Stimulated activated CD4-positive, alpha-beta T cell treated with anti-CD3 and anti-CD28 coated beads, Interleukin-4, amount 100 ng/mL, for 4 hours (primary cell): ENCODE data around the gene C6orf15.
A peak's percentile ranks its signal among the peaks of the same experiment; 100 is the strongest.

Experiments used
- DNase-seq, 2 experiments: peaks; one replicate each; pipeline ENCODE4 v3.0.0-alpha.2; 2020

C6orf15 gene

DNA sequence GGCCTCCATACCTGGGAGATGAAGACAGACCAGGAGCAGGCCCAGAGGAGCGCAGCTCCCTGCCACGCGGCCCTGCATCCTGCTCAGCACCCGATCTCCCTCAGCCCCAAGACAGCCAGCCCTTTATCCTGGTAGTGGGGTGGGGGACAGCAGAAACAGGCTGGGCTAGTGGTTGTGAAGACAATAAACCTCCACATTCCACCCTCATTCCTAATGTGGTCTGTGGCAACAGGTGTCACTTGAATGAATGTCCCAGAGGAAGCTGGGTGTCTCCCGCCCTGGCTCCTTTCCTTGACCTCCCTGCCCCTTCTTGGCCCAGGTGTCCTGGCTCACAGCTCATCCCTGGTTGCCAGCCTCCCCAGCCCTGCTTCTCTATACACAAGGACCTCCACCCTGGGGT is at the start of gene C6orf15:
Gene C6orf15, minus strand, starts transcription at position 98 of the 400 bp plus-strand sequence. Its CDS starts 20 bp downstream, at position 78.
- no peak for DNase-seq

DNA sequence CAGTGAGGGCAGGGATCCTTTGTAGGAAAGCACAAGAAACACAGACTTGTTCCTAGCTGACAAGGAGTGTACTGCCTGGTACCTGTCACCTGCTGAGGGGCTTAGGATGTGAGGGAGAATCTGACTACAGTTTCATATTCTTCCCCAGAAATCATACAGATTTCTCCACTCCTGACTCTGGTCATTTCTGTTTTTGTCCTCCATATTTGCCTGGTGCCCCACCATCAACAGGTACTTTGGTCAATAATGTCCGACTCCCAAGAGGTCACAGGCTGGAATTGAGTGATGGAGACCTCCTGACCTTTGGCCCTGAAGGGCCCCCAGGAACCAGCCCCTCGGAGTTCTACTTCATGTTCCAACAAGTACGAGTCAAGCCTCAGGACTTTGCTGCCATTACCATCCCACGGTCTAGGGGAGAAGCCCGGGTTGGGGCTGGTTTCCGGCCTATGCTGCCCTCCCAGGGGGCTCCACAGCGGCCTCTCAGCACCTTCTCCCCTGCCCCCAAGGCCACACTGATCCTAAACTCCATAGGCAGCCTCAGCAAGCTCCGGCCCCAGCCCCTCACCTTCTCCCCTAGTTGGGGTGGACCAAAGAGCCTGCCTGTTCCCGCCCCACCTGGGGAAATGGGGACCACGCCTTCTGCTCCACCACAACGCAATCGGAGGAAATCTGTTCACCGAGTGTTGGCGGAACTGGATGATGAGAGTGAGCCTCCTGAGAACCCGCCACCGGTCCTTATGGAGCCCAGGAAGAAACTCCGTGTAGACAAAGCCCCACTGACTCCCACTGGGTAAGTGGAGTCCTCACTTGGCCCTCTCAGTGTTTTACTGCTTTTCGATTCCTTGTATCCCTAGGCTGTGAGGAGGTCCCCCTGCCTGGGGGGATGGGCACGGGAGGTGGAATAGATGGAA is 49.1 kb upstream of the C6orf15 start:
- no peak for DNase-seq

DNA sequence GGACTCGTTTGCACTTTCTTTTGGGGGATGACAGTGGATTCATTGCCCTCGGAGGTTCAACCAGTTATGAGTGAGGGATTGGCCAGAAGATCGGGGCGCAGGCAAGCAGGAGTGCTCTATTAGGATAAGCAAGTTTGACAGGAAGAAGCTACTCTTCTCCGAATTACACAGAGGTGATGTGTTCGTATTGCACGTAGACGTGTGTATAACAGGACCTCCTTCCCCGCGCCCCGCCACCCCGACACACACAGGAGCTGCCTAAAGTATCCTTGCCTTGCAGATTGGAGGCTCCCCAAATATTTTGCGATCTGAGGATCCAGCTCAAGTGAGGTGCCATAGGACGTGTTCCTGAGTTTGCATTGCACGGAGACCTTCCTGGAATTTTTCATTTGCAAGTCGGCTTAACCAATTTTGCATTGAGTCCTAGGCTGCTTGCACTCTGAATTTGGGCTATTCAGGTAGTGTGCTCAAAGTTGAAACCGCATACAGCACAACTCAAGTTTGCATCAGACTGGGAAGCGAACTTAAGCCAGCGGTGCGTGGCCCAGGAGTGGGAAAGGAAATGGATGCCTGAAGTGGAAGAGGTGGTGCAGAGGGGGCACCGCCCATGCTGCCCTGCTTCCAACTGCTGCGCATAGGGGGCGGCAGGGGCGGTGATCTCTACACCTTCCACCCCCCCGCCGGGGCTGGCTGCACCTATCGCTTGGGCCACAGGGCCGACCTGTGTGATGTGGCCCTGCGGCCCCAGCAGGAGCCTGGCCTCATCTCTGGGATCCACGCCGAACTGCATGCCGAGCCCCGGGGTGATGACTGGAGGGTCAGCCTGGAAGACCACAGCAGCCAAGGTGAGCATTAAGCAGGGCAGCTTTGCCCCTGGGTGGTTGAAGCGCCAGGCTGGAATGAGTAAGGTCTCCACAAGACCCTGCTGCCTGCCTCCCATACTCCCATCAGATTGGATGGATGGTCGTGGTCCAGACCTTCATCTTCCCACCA is 46.8 kb upstream of the C6orf15 start:
- no peak for DNase-seq

DNA sequence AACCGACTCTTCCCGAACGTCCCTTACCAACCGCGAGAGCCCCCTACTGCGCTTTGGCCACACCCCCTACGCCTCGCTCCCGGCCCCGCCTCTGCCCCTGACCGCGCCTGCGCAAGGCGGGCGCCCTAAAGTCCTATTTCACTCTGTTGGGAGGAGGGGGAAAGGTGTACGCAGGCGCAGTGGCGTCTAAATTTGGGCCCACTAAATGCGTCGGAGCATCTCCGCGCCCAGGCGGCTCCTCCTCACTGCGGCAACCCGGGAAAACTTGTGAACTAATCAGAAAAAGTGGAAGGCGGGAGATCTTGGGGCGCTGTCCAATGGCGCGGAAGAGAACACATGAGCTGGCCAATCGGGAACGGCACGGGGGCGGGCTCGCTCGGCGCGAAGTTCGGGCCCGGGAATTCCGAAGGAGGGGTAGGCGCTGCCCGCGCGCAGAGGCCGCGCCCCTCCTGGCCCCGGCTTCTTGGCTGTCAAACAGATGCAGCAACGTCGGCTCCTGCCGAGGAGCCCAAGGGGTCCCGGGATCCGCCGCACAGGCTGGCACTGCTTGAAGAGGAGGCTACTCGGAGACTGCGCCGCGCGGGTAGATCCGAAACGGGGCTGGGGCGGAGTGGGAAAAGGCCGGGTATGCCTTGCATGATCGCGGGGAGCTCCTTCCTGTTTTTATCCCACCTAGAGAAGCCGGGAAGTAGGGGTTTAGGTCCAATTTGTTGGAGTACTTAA is 45.9 kb upstream of the C6orf15 start, which contains the start of gene TCF19:
Gene TCF19, plus strand, starts transcription at position 450 of the 723 bp plus-strand sequence. CDS start 881 bp downstream, outside the sequence.
- DNase-seq, result peak; percentile 99

DNA sequence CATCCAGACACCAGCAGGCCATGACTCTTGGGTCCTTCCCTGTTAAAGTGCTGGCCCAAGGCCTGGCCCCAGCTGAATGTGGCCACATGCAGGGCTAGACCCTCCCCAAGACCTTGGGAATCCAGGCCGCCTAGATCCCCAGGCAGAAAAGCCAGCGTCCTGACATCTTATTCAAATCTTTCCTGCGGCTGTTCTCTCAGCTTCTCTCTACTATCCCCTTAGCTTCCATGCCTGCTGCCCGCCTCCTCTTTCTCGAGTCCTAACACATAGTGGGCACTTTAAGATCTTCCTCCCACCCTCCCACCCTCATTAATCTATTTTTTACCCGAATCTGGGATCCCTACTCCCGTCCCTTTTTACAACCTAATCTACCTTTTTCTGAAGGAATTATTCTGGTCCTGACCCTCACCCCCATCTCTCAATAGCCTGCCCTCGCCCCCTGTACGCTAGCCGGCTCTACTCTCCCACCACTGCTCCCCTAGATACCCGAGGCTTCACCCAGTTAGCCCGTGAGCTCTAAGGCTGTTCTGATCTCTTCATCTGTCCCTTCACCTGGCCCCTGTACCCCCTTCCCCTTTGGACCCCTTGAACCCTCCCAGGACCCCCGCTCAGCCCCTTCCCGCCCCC is 45.3 kb upstream of the C6orf15 start, which contains the start of gene CCHCR1:
Gene CCHCR1, minus strand, starts transcription at position 290 of the 627 bp plus-strand sequence. Its CDS starts 202 bp downstream, at position 88.
- DNase-seq, result no peak

DNA sequence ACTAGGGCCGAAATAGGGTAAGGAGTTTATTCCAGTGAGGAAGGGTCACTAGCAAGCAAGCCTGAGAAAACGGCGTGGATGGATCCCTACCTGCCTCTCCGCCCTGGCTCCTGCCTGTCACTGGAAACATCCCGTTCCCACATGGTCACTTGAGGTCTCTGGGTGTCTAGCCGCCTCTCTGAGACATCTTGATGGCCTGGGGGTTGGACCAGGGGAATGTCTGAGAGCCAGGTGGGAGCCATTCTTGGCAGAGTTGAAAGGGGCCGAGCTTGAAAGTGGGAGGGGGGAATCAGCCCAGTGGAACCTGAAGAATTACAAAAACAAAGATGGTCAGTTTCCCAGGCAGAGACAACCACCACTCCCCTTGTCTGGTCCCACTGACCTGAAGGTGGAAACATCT is 44.3 kb upstream of the C6orf15 start:
- no peak for DNase-seq

DNA sequence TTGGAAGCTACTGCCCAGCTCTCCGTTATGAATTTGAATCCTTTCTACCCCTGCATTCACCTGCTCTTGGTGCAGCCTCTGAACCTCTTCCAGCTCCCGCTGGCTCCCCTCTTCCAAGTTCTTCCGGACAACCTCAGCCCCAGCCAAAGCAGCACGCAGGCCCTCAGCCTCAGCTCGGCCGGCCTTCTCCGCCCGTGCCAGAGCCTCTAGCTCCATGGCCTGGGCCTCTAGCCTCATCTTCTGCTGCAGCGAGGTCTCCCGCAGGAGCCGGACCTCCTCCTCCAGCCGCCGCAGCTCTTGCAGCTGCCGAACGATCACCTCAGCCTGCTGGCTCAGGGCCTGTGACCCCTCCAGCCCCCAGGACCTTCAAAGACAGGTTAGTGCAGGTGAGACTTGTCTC is 42.1 kb upstream of the C6orf15 start:
- DNase-seq, result no peak

DNA sequence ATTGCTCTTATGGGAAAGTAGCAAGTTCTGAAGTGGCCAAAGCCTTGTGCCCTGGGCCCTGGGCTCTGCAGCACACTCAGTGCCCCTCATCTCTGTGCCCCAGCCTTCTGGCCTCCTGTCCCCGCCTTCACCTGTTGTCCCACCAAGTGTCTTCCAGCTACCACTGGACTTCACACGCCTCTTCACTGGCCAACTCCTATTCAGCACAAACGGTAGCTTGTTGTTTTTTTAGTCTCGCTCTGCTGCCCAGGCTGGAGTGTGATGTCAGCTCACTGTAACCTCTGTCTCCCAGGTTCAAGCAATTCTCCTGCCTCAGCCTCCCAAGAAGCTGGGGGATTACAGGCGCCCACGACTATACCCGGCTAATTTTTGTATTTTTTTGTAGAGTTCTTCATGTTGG is 40.4 kb upstream of the C6orf15 start:
- DNase-seq, result no peak

DNA sequence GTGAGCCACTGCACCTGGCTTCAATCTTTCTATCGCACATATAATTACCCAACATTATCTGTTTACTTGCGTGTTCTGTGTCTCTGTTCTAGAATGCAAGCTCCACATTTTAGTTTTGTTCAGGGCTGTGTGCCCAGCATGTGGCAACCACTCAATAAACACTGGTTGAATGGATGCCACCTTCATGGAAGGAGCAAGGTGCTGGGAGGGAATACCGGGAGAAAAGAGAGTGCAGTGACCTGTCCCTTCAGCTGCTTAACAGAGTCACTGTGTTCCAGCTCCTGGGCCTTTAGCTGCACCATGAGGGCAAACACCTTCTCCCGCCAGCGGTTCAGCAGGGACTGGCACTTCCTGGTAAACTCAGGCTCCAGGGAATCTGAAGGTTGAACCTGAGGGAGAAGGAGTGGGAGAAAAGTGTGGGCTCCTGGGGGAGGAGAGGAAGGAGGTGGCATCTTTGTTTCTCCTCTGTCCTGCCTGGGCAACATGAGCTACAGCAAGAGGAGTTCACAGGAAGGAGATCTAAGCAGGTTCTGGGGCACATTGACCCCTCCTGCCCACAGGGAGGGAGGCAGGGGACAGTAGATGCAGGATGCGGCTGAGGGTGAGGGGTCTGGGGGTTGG is 37.6 kb upstream of the C6orf15 start:
- no peak for DNase-seq

DNA sequence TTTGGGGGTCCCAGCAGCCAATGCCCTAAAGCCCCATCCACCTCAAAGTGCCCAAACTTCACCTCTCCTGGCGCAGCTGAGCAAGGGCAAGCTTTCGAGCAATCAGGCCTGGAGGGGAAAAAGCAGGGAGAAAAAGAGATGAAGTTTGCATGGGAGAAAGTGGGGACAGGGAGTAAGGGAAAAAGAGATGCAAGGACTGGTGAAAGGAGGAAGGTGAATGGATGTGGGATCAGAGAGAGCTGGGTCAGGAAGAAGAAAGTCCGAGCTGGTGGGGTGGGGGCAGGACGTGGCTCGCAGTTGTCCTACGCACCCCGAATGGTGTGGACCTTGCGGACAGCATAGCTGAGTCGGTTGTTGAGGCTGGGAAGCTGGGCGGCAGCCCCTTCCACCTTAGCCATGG is 33.0 kb upstream of the C6orf15 start:
- DNase-seq, result no peak

DNA sequence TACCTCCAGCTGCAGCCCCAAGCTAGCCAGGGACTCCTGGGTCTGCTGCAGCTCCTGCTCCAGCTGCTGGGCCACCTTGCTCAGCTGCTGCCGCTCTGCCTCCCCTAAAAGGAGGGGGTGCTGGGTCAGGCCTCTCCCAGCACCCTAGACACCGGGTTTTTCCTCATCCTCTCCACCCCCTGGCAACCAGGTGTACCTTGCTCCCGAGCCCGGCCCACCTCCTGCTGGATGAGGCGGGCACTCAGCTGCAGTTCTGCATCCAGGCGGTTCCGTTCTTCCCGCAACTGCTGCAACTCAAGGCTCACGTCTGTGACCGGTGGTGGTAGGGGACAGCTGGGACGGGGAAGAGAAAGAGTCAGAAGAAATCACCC is 32.6 kb upstream of the C6orf15 start:
- no peak for DNase-seq

DNA sequence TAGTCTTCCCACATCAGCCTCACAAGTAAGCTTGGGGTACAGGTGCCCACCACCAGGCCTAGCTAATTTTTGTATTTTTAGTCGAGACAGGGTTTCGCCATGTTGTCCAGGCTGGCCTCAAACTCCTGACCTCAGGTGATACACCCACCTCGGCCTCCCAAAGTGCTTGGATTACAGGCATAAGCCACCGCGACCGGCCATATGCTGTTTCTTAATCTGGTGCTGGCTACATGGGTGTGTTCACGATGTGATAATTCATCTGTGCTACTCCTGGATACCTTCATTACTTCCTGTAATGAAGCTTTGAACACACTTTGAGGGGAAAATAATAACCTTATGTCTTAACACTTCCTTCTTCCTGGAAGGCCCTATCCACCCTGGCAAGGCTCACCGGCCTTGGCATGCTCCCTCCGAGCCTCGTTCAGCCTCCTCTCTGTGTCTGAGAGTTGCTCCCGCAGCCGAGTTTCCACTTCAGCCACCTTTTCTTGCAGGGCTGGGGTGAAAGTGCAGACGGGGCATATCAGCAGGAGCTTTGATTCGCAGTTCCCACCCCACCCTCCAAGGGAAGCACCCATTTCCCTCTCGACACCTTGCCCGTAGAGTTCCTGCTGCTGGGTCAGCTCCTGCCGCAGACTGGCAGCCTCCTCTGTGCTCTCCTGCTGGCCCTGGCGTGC is 32.1 kb upstream of the C6orf15 start:
- DNase-seq, result no peak

DNA sequence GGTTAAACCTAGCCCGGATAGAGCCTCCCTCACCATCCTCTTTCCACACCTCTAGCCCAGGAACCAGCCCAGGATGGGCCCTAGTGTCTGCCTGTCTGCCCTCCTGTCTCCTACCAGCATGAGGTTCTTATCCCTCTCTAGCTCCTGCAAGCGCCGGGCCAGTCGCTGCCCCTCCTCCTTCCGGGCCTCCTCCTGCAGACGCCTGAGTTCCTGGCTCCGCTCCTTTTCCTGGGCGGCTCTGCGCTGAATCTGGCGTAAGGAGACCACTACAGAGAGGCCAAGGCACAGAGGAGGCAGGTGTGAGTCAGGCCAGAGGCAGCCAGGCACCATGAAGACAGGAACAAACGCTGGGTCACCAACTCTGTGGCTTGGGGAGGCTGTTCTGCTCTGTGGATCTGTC is 30.8 kb upstream of the C6orf15 start:
- no peak for DNase-seq

DNA sequence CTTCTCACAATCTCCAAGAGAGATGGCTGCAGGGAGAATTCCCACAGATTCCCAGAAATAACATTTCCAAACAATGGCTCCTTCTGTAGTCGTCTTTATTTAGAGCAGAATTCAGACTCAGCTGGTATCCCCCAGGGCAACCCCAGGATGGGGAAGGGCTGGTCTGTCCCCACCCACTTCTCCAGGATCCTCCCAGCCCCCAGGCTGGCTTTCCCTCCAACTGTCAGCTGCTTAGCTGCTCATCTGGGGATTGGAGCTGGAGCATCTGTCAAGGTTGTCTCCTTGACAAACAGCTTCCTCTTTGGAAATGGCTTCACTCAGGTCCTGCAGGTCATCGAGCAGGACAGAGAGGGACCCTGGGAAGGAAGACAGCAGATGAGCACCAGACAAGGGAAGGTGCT is 30.0 kb upstream of the C6orf15 start:
- DNase-seq, result no peak

DNA sequence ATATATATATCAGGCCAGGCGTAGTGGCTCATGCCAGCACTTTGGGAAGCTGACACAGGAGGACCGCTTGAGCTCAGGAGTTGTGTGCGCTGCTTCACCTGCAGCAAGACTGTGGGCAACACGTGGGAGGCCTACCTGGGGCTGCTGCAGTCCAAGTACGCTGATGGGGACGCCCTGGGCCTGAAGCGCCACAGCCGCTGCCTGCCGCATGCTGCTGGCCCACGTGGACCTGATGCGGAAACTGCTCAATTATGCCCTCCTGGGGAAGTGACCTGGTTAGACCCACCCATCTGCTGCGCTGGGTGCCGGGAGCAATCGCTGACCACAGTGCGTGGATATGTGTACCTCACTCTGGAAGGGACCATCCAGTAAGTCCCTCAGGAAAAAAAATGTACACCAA is 28.3 kb upstream of the C6orf15 start:
- DNase-seq, result no peak

DNA sequence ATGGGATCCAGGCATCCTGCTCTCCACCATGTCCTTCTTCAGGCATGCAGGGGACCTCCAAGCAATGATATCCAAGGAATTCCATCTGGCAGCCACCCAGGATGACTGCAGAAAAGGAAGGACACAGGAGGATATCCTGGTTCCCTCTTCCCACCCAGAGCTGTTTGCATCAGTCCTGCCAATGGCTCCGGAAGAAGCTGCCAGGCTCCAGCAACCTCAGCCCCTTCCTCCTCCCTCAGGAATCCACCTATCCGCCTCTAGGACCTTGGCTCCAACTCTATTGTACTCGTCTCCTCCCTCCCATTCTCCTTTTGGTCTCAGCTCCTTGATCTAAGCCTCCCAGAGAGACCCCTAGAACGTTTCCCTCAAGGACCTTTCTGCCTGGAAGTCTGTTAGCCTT is 27.2 kb upstream of the C6orf15 start:
- DNase-seq, result no peak

DNA sequence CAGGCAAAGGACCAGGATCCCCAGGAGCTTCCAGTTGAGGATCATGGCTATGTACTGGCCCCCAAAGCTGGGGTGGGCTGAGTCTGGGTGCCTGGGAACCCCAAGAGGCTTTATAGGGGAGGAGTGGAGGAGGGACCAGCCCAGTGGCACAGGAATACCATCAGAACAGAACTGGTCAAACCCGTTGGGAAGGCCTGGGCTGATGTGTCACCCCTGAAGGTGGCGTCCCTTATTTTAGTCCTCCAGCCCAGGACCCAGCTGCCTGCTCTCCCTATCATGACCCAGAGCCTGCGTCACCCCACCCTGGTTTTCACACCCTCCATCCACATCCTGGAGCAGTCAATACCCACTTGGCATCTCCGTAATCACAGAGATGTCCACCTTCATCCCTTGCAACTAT is 26.6 kb upstream of the C6orf15 start, which contains the start of gene PSORS1C2:
Gene PSORS1C2, minus strand, starts transcription at position 85 of the 400 bp plus-strand sequence. Its CDS starts 40 bp downstream, at position 45.
- no peak for DNase-seq

DNA sequence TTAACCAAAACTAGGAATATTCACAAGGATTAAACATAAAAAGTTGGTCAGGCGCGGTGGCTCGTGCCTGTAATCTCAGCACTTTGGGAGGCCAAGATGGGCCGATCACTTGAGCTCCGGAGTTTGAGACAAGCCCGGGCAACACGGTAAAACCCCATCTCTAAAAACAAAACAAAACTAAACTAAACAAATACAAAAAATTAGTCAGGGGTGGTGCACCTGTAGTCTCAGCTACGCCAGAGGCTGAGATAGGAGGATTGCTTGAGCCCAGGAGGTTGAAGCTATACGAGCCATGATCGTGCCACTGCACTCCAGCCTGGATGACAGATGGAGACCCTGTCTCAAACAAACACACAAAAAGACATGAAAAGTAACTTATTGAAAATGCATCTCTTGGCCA is 23.3 kb upstream of the C6orf15 start:
- DNase-seq, result no peak

DNA sequence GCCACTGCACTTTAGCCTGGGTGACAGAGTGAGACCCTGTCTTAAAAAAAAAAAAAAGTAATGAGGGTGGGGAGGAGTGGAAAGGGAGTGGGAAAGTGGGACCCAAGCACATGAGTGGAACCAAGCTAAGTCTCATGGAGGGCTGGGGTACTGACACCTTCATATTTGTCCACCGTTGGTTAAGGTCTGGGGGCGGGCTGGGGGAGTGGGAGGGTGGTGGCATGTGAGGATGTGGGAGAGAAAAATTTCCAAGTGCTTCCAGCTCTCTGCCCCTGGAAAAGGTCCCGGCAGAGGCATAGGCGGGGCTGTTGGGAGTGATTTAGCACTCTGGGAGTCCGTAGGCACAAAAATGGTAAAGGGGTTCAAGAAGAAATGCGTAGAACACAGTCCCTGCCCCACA is 20.4 kb upstream of the C6orf15 start:
- DNase-seq, result no peak

DNA sequence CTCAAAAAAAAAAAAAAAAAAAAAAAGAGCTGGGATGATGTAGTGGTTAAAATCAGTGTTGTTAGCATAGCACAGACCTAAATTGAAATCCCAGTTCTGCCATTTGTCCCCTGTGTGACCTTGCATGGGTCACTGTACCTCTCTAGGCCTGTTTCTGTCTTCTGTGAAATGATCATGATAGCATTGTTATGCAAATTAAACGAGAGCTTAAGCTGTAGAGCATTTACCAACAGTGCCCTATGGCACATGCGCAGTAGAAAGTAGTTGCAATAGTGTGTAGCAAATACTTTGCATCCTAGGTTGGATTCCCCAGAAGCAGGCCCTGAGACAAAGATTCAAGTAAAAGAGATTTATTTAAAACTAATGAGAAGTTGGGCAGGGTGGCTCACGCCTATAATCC is 19.2 kb upstream of the C6orf15 start:
- no peak for DNase-seq

DNA sequence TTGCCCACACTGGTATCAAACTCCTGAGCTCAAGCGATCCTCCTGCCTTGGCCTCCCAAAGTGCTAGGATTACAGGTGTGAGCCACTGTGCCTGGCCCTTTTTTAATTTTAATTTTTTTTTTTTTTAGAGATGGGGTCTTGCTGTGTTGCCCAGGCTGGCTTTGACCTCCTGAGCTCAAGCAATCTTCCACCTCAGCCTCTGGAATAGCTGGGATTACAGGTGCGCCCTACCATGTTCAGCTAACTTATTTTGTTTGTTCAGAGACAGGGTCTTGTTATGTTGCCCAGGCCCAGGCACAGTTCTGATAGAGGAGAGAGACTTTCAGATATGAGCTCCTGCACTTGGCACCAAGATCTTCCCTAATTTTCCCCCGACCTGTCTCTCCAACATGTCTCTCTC is 18.4 kb upstream of the C6orf15 start:
- DNase-seq, result no peak
